ENCODE results near the gene OPCML.

OPCML gene

GRCh38 chr11:133154781-133155180, 377.5 kb downstream of the OPCML start:
- H3K27ac ChIP-seq = no peak overlapping the region
- ChIA-PET CTCF (no interaction called here), POLR2A (ENCODE audit: low non-redundant PET) (no interaction called here)
- TF ChIP-seq CTCF (conservative IDR thresholded peaks at IDR 0.05; ENCODE audit: low read depth) = no peak
- no peak for DNase-seq (ENCODE audit: low spot score)

GRCh38 chr11:133154076-133154475, 378.2 kb downstream of the OPCML start:
- H3K27ac ChIP-seq = no peak overlapping the region
- POLR2A ChIA-PET (ENCODE audit: low non-redundant PET) = no interaction called here
- DNase-seq (ENCODE audit: low spot score) = no peak
- CTCF ChIA-PET = no interaction called here
- no peak for TF ChIP-seq CTCF (conservative IDR thresholded peaks at IDR 0.05; ENCODE audit: low read depth)

GRCh38 chr11:133153031-133153430, 379.3 kb downstream of the OPCML start:
- no peak for TF ChIP-seq CTCF (conservative IDR thresholded peaks at IDR 0.05; ENCODE audit: low read depth)
- CTCF ChIA-PET = no interaction called here
- POLR2A ChIA-PET (ENCODE audit: low non-redundant PET) = no interaction called here
- no peak overlapping the region for H3K27ac ChIP-seq
- no peak for DNase-seq (ENCODE audit: low spot score)

GRCh38 chr11:133149698-133150097, 382.6 kb downstream of the OPCML start:
- no peak for DNase-seq (ENCODE audit: low spot score)
- ChIA-PET CTCF (no interaction called here), POLR2A (ENCODE audit: low non-redundant PET) (no interaction called here)
- no peak overlapping the region for H3K27ac ChIP-seq
- TF ChIP-seq CTCF (conservative IDR thresholded peaks at IDR 0.05; ENCODE audit: low read depth) = no peak

- no peak for DNase-seq (ENCODE audit: low spot score)
- CTCF ChIA-PET = no interaction called here
- no peak overlapping the region for H3K27ac ChIP-seq
- no peak for TF ChIP-seq CTCF (conservative IDR thresholded peaks at IDR 0.05; ENCODE audit: low read depth)
- POLR2A ChIA-PET (ENCODE audit: low non-redundant PET) = no interaction called here
Observed at GRCh38 chr11:133147625-133148024, 384.7 kb downstream of the OPCML start.

- no peak for TF ChIP-seq CTCF (conservative IDR thresholded peaks at IDR 0.05; ENCODE audit: low read depth)
- DNase-seq (ENCODE audit: low spot score) = no peak
- ChIA-PET POLR2A (ENCODE audit: low non-redundant PET) (no interaction called here), CTCF (no interaction called here)
- no peak overlapping the region for H3K27ac ChIP-seq
Observed at GRCh38 chr11:133146697-133147306, 385.5 kb downstream of the OPCML start.

GRCh38 chr11:133137939-133138338, 394.4 kb downstream of the OPCML start:
- no peak for TF ChIP-seq CTCF (conservative IDR thresholded peaks at IDR 0.05; ENCODE audit: low read depth)
- no peak overlapping the region for H3K27ac ChIP-seq
- POLR2A ChIA-PET (ENCODE audit: low non-redundant PET) = no interaction called here
- CTCF ChIA-PET = no interaction called here
- no peak for DNase-seq (ENCODE audit: low spot score)
